HEK293T (cell line): ENCODE results near the gene ZNF200.

ENCODE experiments used
- CTBP1 ChIP-seq: fragments of 450-650 bp; IDR thresholded peaks from 2 replicates; pipeline ENCODE4 v1.6.1; 2016; ENCODE audit warnings: borderline replicate concordance
- PKNOX1 ChIP-seq: fragments of 450-650 bp; IDR thresholded peaks from 2 replicates; pipeline ENCODE4 v1.6.1; 2016
- SP1 ChIP-seq: fragments of 450-650 bp; IDR thresholded peaks from 2 replicates; pipeline ENCODE4 v1.6.1; 2017

DNA sequence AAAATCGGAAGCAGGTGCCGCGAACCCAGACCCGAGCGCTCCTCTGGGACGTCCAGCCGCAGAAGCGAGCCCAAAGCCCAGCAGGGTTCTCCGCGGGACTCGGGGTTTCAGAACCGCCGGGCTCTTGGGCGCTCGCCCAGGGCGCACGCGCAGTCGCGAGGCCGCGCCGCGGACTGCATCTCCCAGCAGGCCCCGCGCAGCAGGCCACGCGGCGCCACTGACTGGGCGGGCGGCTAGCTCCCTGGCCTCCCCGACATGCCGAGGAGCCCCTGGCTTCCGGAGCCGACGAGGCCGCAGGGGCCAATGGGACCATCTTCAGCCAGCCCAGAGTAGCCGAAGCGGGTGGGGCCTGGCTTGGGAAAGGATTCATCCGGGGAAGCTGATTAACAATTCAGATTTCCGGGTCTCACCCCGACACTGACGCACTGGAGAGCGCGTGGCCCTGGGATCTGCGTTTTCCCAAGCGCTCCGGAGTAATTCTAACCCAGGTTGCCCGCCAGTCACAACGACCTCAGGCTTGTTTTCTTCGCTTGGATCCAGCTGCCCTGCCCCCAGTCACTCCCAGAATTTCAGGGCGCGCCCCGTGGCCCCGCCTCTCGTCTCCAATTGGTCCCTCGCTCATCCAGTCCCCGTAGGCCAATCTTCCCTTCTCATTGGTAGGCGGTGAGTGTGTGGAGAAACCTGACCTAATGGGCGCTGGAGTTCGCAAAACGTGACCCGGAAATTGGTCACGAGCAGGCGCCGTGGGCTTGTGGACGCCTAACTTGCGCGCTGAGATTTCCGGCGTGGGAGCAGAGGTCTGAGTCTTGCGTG, 48.0 kb upstream of the ZNF200 start, which contains the start of gene ZNF263:
- TF ChIP-seq SP1 (no peak), CTBP1 (no peak), PKNOX1 (peak; percentile 79)
